BE2C (cell line): Measurements from ENCODE around the gene EIF5A2.
A peak's percentile ranks its signal among the peaks of the same experiment; 100 is the strongest.

Source experiments
- DNase-seq: peaks from one replicate; pipeline ENCODE4 v3.0.0-alpha.2; 2020
- H3K27me3 ChIP-seq: fragments of 250-450 bp; sonication (Bioruptor Pico); 2 replicates; pipeline ENCODE4 v1.5.1; 2020; ENCODE audit warnings: mild to moderate bottlenecking
- H3K36me3 ChIP-seq: fragments of 250-450 bp; sonication (Bioruptor Pico); 2 replicates; pipeline ENCODE4 v1.5.1; 2020; ENCODE audit warnings: mild to moderate bottlenecking
- H3K4me1 ChIP-seq: fragments of 250-450 bp; sonication (Bioruptor Pico); 2 replicates; pipeline ENCODE4 v1.5.1; 2020
- H3K4me3 ChIP-seq: 2 replicates; pipeline ENCODE4 v1.5.1; 2011; ENCODE audit warnings: low read depth, low read length
- H3K9me3 ChIP-seq: fragments of 250-450 bp; sonication (Bioruptor Pico); 2 replicates; pipeline ENCODE4 v1.5.1; 2020
- CTCF ChIP-seq: IDR thresholded peaks from 2 replicates; pipeline ENCODE4 v1.5.1; 2012; ENCODE audit warnings: mild to moderate bottlenecking, low read depth, low read length

The EIF5A2 gene

GRCh38 chr3:170914212-170914611, 5.8 kb upstream of the EIF5A2 start:
- no peaks in the 10 kb centered on the region for H3K36me3 ChIP-seq
- no peak for DNase-seq
- H3K9me3 ChIP-seq, result no peaks in the 10 kb centered on the region; the same call in none of the 2 replicates
- no peak overlapping the region for H3K4me3 ChIP-seq
- H3K27me3 ChIP-seq, result no peaks in the 10 kb centered on the region
- TF ChIP-seq CTCF, result no peak
- no peaks in the 10 kb centered on the region for H3K4me1 ChIP-seq

GRCh38 chr3:170911051-170911450, 2.6 kb upstream of the EIF5A2 start:
- no peak for TF ChIP-seq CTCF
- H3K36me3 ChIP-seq, result no peaks in the 10 kb centered on the region

GRCh38 chr3:170910542-170910941, 2.1 kb upstream of the EIF5A2 start:
- peaks cover 5% of the 10 kb centered on the region; the same call in 1 of the 2 replicates for H3K9me3 ChIP-seq
- H3K4me1 ChIP-seq, result no peaks in the 10 kb centered on the region
- no peak for TF ChIP-seq CTCF
- H3K36me3 ChIP-seq, result no peaks in the 10 kb centered on the region
- no peak overlapping the region for H3K4me3 ChIP-seq
- H3K27me3 ChIP-seq, result no peaks in the 10 kb centered on the region
- no peak for DNase-seq

More at GRCh38 chr3:170911051-170911450, 2.6 kb upstream of the EIF5A2 start:
- Histone ChIP-seq H3K4me3 (no peak overlapping the region), H3K27me3 (no peaks in the 10 kb centered on the region), H3K4me1 (no peaks in the 10 kb centered on the region), H3K9me3 (peaks cover 5% of the 10 kb centered on the region; the same call in 1 of the 2 replicates)
- DNase-seq, result no peak

GRCh38 chr3:170909129-170909903, 879 bp upstream of the EIF5A2 start:
- H3K27me3 ChIP-seq, result no peaks in the 10 kb centered on the region
- no peaks in the 10 kb centered on the region for H3K36me3 ChIP-seq
- H3K9me3 ChIP-seq, result peaks cover 5% of the 10 kb centered on the region; the same call in 1 of the 2 replicates
- H3K4me1 ChIP-seq, result no peaks in the 10 kb centered on the region
- H3K4me3 ChIP-seq, result peak overlapping the region; percentile 47
- DNase-seq, result no peak
- TF ChIP-seq CTCF, result no peak

GRCh38 chr3:170907637-170908234, 701 bp downstream of the EIF5A2 start:
- DNase-seq, result peak; percentile 36

More at GRCh38 chr3:170907637-170908234, 701 bp downstream of the EIF5A2 start:
- no peaks in the 10 kb centered on the region for H3K36me3 ChIP-seq
- no peak for TF ChIP-seq CTCF
- peaks cover 5% of the 10 kb centered on the region; the same call in 1 of the 2 replicates for H3K9me3 ChIP-seq
- H3K4me1 ChIP-seq, result no peaks in the 10 kb centered on the region
- peak overlapping the region; percentile 78 for H3K4me3 ChIP-seq
- no peaks in the 10 kb centered on the region for H3K27me3 ChIP-seq
